ENCODE measurements around the gene LBR. TPM values are rescaled to one million over a fixed set of nuclear protein-coding genes. Genes with fewer than 3 reads are reported as not detected.

LBR gene
- total and polyA plus RNA-seq, 4 donors: 14.3 to 201 (median 22.6) TPM

- DNase-seq (ENCODE audit: low spot score): no peak
- Histone ChIP-seq H3K4me1 (ENCODE audit: control insufficient read depth in 4 of 4, insufficient read depth in 4 of 4, low read length in 3 of 4) (peaks cover 3 to 21% (median 13%) of the 10 kb centered on the region in 4 donors), H3K4me3 (ENCODE audit: low read depth in 1 of 3, low read length in 3 of 3) (no peak overlapping the region), H3K36me3 (ENCODE audit: control insufficient read depth in 4 of 4, insufficient read depth in 3 of 4, low read depth in 1 of 4, low read length in 3 of 4) (no peaks in the 10 kb centered on the region), H3K27ac (ENCODE audit: low read depth in 1 of 2, low read length in 2 of 2) (no peak overlapping the region), H3K9ac (ENCODE audit: low read depth in 1 of 2, low read length in 2 of 2) (no peak overlapping the region), H3K27me3 (ENCODE audit: control insufficient read depth in 4 of 4, insufficient read depth in 4 of 4, low read length in 3 of 4) (no peaks in the 10 kb centered on the region), H3K9me3 (ENCODE audit: control insufficient read depth in 4 of 4, low read length in 3 of 4) (no peaks in the 10 kb centered on the region)
- 91% methylated on average over 1 of the region's 1 CpG for WGBS
- TF ChIP-seq GABPA (IDR thresholded peaks at IDR 0.05 in 1 of 2, conservative IDR thresholded peaks at IDR 0.05 in 1 of 2): no peak
- no peak for TF ChIP-seq JUND (IDR thresholded peaks at IDR 0.05)
- no peak for TF ChIP-seq NR2F2 (IDR thresholded peaks at IDR 0.05)
- no peak for TF ChIP-seq ATF3 (IDR thresholded peaks at IDR 0.05)
- no peak for TF ChIP-seq RAD21 (IDR thresholded peaks at IDR 0.05)
Measured at GRCh38 chr1:225355863-225356262, 72.0 kb downstream of the LBR start.

DNA sequence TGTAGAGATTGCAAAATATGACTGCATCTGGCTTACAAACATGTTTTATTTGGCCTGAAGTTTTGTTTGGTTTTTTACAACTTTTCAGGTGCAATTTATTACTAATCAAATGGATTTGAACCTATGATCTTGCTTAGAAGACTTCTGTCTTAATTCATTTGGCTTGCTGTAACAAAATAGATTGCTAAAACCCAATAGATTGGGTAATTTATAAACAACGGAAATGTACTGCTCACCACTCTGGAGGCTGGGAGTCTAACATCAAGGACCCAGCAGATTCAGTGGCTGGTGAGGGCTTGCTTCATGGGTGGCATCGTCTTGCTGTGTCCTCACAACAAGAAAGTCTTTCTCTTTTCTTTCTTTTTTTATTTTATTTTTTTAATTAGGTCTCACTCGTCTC, 72.9 kb downstream of the LBR start:
- TF ChIP-seq REST (IDR thresholded peaks at IDR 0.05): peak; percentile 52
- TF ChIP-seq ATF3 (IDR thresholded peaks at IDR 0.05): peak; percentile 42
- TF ChIP-seq HNF4A (conservative IDR thresholded peaks at IDR 0.05): peak; percentile 75 to 79
- peak in 1 of 2 donors; percentile 20 for TF ChIP-seq GABPA (IDR thresholded peaks at IDR 0.05 in 1 of 2, conservative IDR thresholded peaks at IDR 0.05 in 1 of 2)
- TF ChIP-seq EGR1 (IDR thresholded peaks at IDR 0.05; ENCODE audit: low read depth in 2 of 2): peak in 1 of 2 donors; percentile 60
- TF ChIP-seq, protein P1, sequence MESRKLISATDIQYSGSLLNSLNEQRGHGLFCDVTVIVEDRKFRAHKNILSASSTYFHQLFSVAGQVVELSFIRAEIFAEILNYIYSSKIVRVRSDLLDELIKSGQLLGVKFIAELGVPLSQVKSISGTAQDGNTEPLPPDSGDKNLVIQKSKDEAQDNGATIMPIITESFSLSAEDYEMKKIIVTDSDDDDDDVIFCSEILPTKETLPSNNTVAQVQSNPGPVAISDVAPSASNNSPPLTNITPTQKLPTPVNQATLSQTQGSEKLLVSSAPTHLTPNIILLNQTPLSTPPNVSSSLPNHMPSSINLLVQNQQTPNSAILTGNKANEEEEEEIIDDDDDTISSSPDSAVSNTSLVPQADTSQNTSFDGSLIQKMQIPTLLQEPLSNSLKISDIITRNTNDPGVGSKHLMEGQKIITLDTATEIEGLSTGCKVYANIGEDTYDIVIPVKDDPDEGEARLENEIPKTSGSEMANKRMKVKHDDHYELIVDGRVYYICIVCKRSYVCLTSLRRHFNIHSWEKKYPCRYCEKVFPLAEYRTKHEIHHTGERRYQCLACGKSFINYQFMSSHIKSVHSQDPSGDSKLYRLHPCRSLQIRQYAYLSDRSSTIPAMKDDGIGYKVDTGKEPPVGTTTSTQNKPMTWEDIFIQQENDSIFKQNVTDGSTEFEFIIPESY (IDR thresholded peaks at IDR 0.05): peak; percentile 50
- TF ChIP-seq YY1 (IDR thresholded peaks at IDR 0.05): peak; percentile 50
- no peak for TF ChIP-seq NR2F2 (IDR thresholded peaks at IDR 0.05)
- TF ChIP-seq RXRA (IDR thresholded peaks at IDR 0.05): peak; percentile 48 to 79
- TF ChIP-seq SP1 (IDR thresholded peaks at IDR 0.05): peak; percentile 63
- TF ChIP-seq FOXA2 (IDR thresholded peaks at IDR 0.05): peak; percentile 66
- TF ChIP-seq CTCF (IDR thresholded peaks at IDR 0.05; ENCODE audit: low read depth, low read length, missing input control): no peak
- peak; percentile 49 for TF ChIP-seq MAX (IDR thresholded peaks at IDR 0.05)
- TF ChIP-seq TAF1 (conservative IDR thresholded peaks at IDR 0.05): no peak
- peak; percentile 30 for TF ChIP-seq FOXA1 (IDR thresholded peaks at IDR 0.05)
- TF ChIP-seq RAD21 (IDR thresholded peaks at IDR 0.05): peak; percentile 40 to 43
- TF ChIP-seq HNF4G (IDR thresholded peaks at IDR 0.05): peak; percentile 17
- TF ChIP-seq JUND (IDR thresholded peaks at IDR 0.05): peak; percentile 76 to 83
- WGBS: 37% methylated on average over 3 of the region's 3 CpGs
- Histone ChIP-seq H3K27me3 (ENCODE audit: control insufficient read depth in 4 of 4, insufficient read depth in 4 of 4, low read length in 3 of 4) (no peaks in the 10 kb centered on the region), H3K27ac (ENCODE audit: low read depth in 1 of 2, low read length in 2 of 2) (no peak overlapping the region), H3K4me1 (ENCODE audit: control insufficient read depth in 4 of 4, insufficient read depth in 4 of 4, low read length in 3 of 4) (peaks cover 3 to 14% (median 10%) of the 10 kb centered on the region in 4 donors), H3K4me3 (ENCODE audit: low read depth in 1 of 3, low read length in 3 of 3) (no peak overlapping the region), H3K9ac (ENCODE audit: low read depth in 1 of 2, low read length in 2 of 2) (no peak overlapping the region), H3K36me3 (ENCODE audit: control insufficient read depth in 4 of 4, insufficient read depth in 3 of 4, low read depth in 1 of 4, low read length in 3 of 4) (no peaks in the 10 kb centered on the region), H3K9me3 (ENCODE audit: control insufficient read depth in 4 of 4, low read length in 3 of 4) (no peaks in the 10 kb centered on the region)
- no peak for DNase-seq (ENCODE audit: low spot score)

Measured in liver (tissue), 9 donors.